ENCODE results near the gene SLITRK3.

GRCh38 chr3:165196577-165197480, 645 bp upstream of the SLITRK3 start:
- TF ChIP-seq CTCF (IDR thresholded peaks at IDR 0.05; ENCODE audit: poor library complexity) (no peak), EZH2 (IDR thresholded peaks at IDR 0.05; ENCODE audit: borderline replicate concordance) (peak; percentile 80)

Measured in hepatocyte (in vitro differentiated cells).